HepG2 (cell line): Measurements from ENCODE around the gene LRIG1. TPM values are rescaled to one million over a fixed set of nuclear protein-coding genes. Genes with fewer than 3 reads are reported as not detected.
A peak's percentile ranks its signal among the peaks of the same experiment; 100 is the strongest.

Experiments
- ATAC-seq: fragments of 200-7000 bp; cut with Tn5 transposase; 3 replicates; pipeline ENCODE4 v1.9.1; 2020; ENCODE audit warnings: mild to moderate bottlenecking, moderate library complexity
- BruUV-seq: library from RNA; stranded (reverse); fragments of 400-500 nt; replicated peaks from 2 replicates; lab custom pipeline; 2021; lab: Mats Ljungman, UMichigan
- CTCF ChIA-PET: fragments of 300-600 bp; formaldehyde crosslinking; extraction: SDS; loops from one replicate; lab custom pipeline; 2021; ENCODE audit warnings: low total read pairs, inconsistent platforms, low intra/inter-chr PET ratio; lab: Yijun Ruan, JAX
- POLR2A ChIA-PET: fragments of 350-600 bp; sonication (Branson Sonifier 250); formaldehyde crosslinking; loops from one replicate; lab custom pipeline; 2020; ENCODE audit warnings: antibody characterized with exemption, inconsistent platforms; lab: Yijun Ruan, JAX
- DNase-seq: peaks from one replicate; pipeline ENCODE4 v3.0.0-alpha.2; 2015; ENCODE audit warnings: low spot score
- FAIRE-seq: peaks from 3 replicates; lab custom pipeline; 2011; peaks lifted over from hg19 to GRCh38; lab: Jason Lieb, UNC
- H2AFZ ChIP-seq: one replicate; pipeline ENCODE4 v1.6.1; 2011; ENCODE audit warnings: low read length, inconsistent platforms
- H3K27ac ChIP-seq: fragments of 300-600 bp; 3 replicates; pipeline ENCODE4 v1.8.0; 2011; ENCODE audit warnings: mixed run types, mild to moderate bottlenecking, mixed read lengths, low read length, inconsistent platforms; ENCODE audit not compliant: insufficient read depth; ENCODE audit errors: extremely low read length
- H3K27me3 ChIP-seq, 2 experiments: fragments of 200-600 bp in 1 of 2; 2 replicates in 1 of 2; 3 replicates in 1 of 2; pipeline versions ENCODE4 v1.6.0 to v1.8.0; 2011; ENCODE audit warnings: low read length in 2 of 2, mild to moderate bottlenecking in 2 of 2, moderate library complexity in 2 of 2, inconsistent platforms in 1 of 2; ENCODE audit not compliant: insufficient read depth in 2 of 2, control insufficient read depth in 1 of 2
- H3K36me3 ChIP-seq, 2 experiments: fragments of 200-600 bp in 1 of 2; replicated peaks in 1 of 2; 2 replicates in 1 of 2; 3 replicates in 1 of 2; pipeline versions ENCODE4 v1.5.1 to v1.8.0; 2011; ENCODE audit warnings: low read length in 2 of 2, inconsistent platforms in 1 of 2; ENCODE audit not compliant: insufficient read depth in 2 of 2, control insufficient read depth in 1 of 2
- H3K4me1 ChIP-seq: 2 replicates; pipeline ENCODE4 v1.5.1; 2012; ENCODE audit warnings: low read length, inconsistent platforms; ENCODE audit not compliant: insufficient read depth
- H3K4me2 ChIP-seq: 2 replicates; pipeline ENCODE4 v1.6.0; 2011; ENCODE audit warnings: low read depth, low read length, inconsistent platforms
- H3K4me3 ChIP-seq, 3 experiments: fragments of 200-600 bp in 1 of 3; sonication (generic), shearing (Covaris generic) in 1 of 3; replicated peaks in 1 of 3; 2 replicates each; pipeline ENCODE4 v1.5.1; 2011 to 2016; ENCODE audit warnings: low read length in 3 of 3, inconsistent platforms in 2 of 3, low read depth in 2 of 3, mild to moderate bottlenecking in 2 of 3, control low read depth in 1 of 3, mixed read lengths in 1 of 3; ENCODE audit not compliant: insufficient read depth in 1 of 3
- H3K79me2 ChIP-seq: one replicate; pipeline ENCODE4 v1.6.1; 2011; ENCODE audit warnings: low read length, inconsistent platforms; ENCODE audit not compliant: insufficient read depth
- H3K9ac ChIP-seq: 2 replicates; pipeline ENCODE4 v1.6.0; 2011; ENCODE audit warnings: mild to moderate bottlenecking, low read depth, low read length, inconsistent platforms; ENCODE audit not compliant: insufficient read depth
- H3K9me3 ChIP-seq: 2 replicates; pipeline ENCODE4 v1.5.1; 2012; ENCODE audit warnings: mild to moderate bottlenecking, low read length
- H4K20me1 ChIP-seq: 2 replicates; pipeline ENCODE4 v1.6.0; 2011; ENCODE audit warnings: inconsistent platforms, mild to moderate bottlenecking, low read length, moderate library complexity; ENCODE audit not compliant: insufficient read depth
- DNMT1 ChIP-seq: sonication (generic); formaldehyde crosslinking; IDR thresholded peaks from 2 replicates; pipeline ENCODE4 v1.5.1; 2020; ENCODE audit warnings: mild to moderate bottlenecking, missing genetic modification reagents
- ELF4 ChIP-seq: sonication (generic); formaldehyde crosslinking; IDR thresholded peaks from 2 replicates; pipeline ENCODE4 v1.5.0; 2020; ENCODE audit warnings: missing genetic modification reagents, mild to moderate bottlenecking, moderate library complexity, borderline replicate concordance
- HMGXB3 ChIP-seq: sonication (generic); formaldehyde crosslinking; IDR thresholded peaks from 2 replicates; pipeline ENCODE4 v1.4.0; 2020; ENCODE audit warnings: missing genetic modification reagents, borderline replicate concordance
- JUNB ChIP-seq: sonication (generic); formaldehyde crosslinking; IDR thresholded peaks from 2 replicates; pipeline ENCODE4 v1.8.0; 2022; ENCODE audit warnings: missing genetic modification reagents, mild to moderate bottlenecking, borderline replicate concordance
- MAFF ChIP-seq: IDR thresholded peaks from 2 replicates; pipeline ENCODE4 v1.6.1; 2011; ENCODE audit warnings: low read depth, low read length, improper control_type of control experiment
- MAFK ChIP-seq, 2 experiments: IDR thresholded peaks in 1 of 2; conservative IDR thresholded peaks in 1 of 2; 2 replicates each; pipeline ENCODE4 v1.6.1; 2011; ENCODE audit warnings: improper control_type of control experiment in 2 of 2, low read length in 2 of 2
- MTA3 ChIP-seq: sonication (generic); formaldehyde crosslinking; IDR thresholded peaks from 2 replicates; pipeline ENCODE4 v1.4.0; 2020; ENCODE audit warnings: missing genetic modification reagents
- PLRG1 ChIP-seq: fragments of 450-650 bp; conservative IDR thresholded peaks from 2 replicates; pipeline ENCODE4 v1.6.1; 2016
- RXRB ChIP-seq: IDR thresholded peaks from 2 replicates; pipeline ENCODE4 v1.6.1; 2016; ENCODE audit warnings: borderline replicate concordance, missing genetic modification reagents, missing compliant biosample characterization
- ZNF138 ChIP-seq: sonication (generic); formaldehyde crosslinking; IDR thresholded peaks from 2 replicates; pipeline ENCODE4 v1.5.0; 2020; ENCODE audit warnings: mild to moderate bottlenecking, low read depth, missing genetic modification reagents
- ZNF33A ChIP-seq: sonication (generic); formaldehyde crosslinking; IDR thresholded peaks from 2 replicates; pipeline ENCODE4 v1.5.1; 2020; ENCODE audit warnings: missing genetic modification reagents, mild to moderate bottlenecking, moderate library complexity, borderline replicate concordance
- ZNF776 ChIP-seq: sonication (generic); formaldehyde crosslinking; IDR thresholded peaks from 2 replicates; pipeline ENCODE4 v1.4.0; 2020; ENCODE audit warnings: mild to moderate bottlenecking, missing genetic modification reagents
- ZNF850 ChIP-seq: sonication (generic); formaldehyde crosslinking; conservative IDR thresholded peaks from 2 replicates; pipeline ENCODE4 v1.9.0; 2021; ENCODE audit warnings: mild to moderate bottlenecking, missing genetic modification reagents
- ZSCAN31 ChIP-seq: sonication (generic); formaldehyde crosslinking; IDR thresholded peaks from 2 replicates; pipeline ENCODE4 v1.5.0; 2020; ENCODE audit warnings: low read depth, mild to moderate bottlenecking, missing genetic modification reagents
- WGBS: methylation state at CpG from one replicate; pipeline ENCODE4 v1.1.6; 2017; ENCODE audit warnings: low lambda C conversion rate; 5-methylcytosine and 5-hydroxymethylcytosine counted together
- in situ Hi-C: cut with HindIII; loops from 2 replicates; pipeline ENCODE4 v1.10.0; 2017; ENCODE audit warnings: low pct_unique_long_range_greater_than_20kb; ENCODE audit not compliant: extremely low pct_ligation_motif_present
- intact Hi-C: fragments of 100-400 bp; cut with micrococcal nuclease; formaldehyde crosslinking; loops from one replicate; pipeline ENCODE4 v1.10.0; 2022; ENCODE audit not compliant: unreplicated experiment
- polyA plus RNA-seq, 8 experiments: library from polyadenylated mRNA; depleted of rRNA in 3 of 8; stranded (reverse) in 7 of 8; unstranded in 1 of 8; fragments of >200 nt; fragmentation: Illumina TruSeq in 4 of 8; extraction: Trizol in 4 of 8; gene quantifications; 2 replicates each; pipeline versions ENCODE4 v1.2.1 to v1.2.3, GENCODE V29; 2011 to 2016; ENCODE audit warnings: low read depth in 4 of 8, missing spikeins in 1 of 8, mixed read lengths in 1 of 8; ENCODE audit not compliant: insufficient read depth in 1 of 8
- total RNA-seq, 5 experiments: library from RNA; depleted of rRNA; stranded (reverse); fragments of >200 nt; fragmentation: Illumina TruSeq; extraction: Trizol; gene quantifications; 2 replicates each; pipeline ENCODE4 v1.2.3, GENCODE V29; 2016; ENCODE audit warnings: low read depth in 1 of 5
- TF ChIP-seq, protein P1 (sequence below): sonication (generic); formaldehyde crosslinking; IDR thresholded peaks from 2 replicates; pipeline ENCODE4 v1.4.0; 2020; ENCODE audit warnings: missing genetic modification reagents, mild to moderate bottlenecking, borderline replicate concordance

LRIG1 gene
- total and polyA plus RNA-seq, 2 of the 13 experiments (the other 11 are each of a cell fraction or from before 2014, with no cell fraction given), result 17.8 to 24.8 TPM

- Histone ChIP-seq H3K27me3 (peaks cover 0 to 14% of the 10 kb centered on the region in 2 experiments; a peak in 3 of 5 replicates), H3K27ac (no peak overlapping the region), H3K4me3 (no peak overlapping the region), H4K20me1 (no peaks in the 10 kb centered on the region), H3K79me2 (peaks cover 21% of the 10 kb centered on the region), H2AFZ (no peak overlapping the region), H3K4me1 (peaks cover 51% of the 10 kb centered on the region), H3K9ac (no peak overlapping the region), H3K4me2 (no peak overlapping the region), H3K36me3 (no peaks in the 10 kb centered on the region), H3K9me3 (no peaks in the 10 kb centered on the region)
- 61% methylated on average over 2 of the region's 2 CpGs for WGBS
- in situ Hi-C loops, result no loop called here
- ChIA-PET POLR2A (interaction anchor here (0.7 kb wide), 1 partner anchor 23 kb away, joined by 3 read pairs; no protein-coding TSS in a partner anchor), CTCF (no interaction called here)
- no TSS peak for BruUV-seq
- DNase-seq (no peak), FAIRE-seq (no peak), ATAC-seq (no peak)
- no peak for TF ChIP-seq DNMT1 (CRISPR knock-in tag)
- no peak for TF ChIP-seq ZNF138 (CRISPR knock-in tag)
- TF ChIP-seq RXRB (CRISPR knock-in tag), result no peak
- TF ChIP-seq MTA3, result no peak
- TF ChIP-seq MAFK (conservative IDR thresholded peaks at IDR 0.05 in 1 of 2, IDR thresholded peaks at IDR 0.05 in 1 of 2; ENCODE audit: low read length in 2 of 2), result peak; percentile 36 to 49; a peak in 2 of 4 replicates
- no peak for TF ChIP-seq ZNF776 (CRISPR knock-in tag)
- TF ChIP-seq ELF4 (CRISPR knock-in tag), result no peak
- no peak for TF ChIP-seq ZNF850 (CRISPR knock-in tag)
- no peak for TF ChIP-seq JUNB (CRISPR knock-in tag)
- TF ChIP-seq MAFF, result peak; percentile 41; the same call in 1 of the 2 replicates
- TF ChIP-seq HMGXB3 (CRISPR knock-in tag), result no peak
- no peak for TF ChIP-seq PLRG1
- TF ChIP-seq ZNF33A (CRISPR knock-in tag), result no peak
- TF ChIP-seq, protein P1, sequence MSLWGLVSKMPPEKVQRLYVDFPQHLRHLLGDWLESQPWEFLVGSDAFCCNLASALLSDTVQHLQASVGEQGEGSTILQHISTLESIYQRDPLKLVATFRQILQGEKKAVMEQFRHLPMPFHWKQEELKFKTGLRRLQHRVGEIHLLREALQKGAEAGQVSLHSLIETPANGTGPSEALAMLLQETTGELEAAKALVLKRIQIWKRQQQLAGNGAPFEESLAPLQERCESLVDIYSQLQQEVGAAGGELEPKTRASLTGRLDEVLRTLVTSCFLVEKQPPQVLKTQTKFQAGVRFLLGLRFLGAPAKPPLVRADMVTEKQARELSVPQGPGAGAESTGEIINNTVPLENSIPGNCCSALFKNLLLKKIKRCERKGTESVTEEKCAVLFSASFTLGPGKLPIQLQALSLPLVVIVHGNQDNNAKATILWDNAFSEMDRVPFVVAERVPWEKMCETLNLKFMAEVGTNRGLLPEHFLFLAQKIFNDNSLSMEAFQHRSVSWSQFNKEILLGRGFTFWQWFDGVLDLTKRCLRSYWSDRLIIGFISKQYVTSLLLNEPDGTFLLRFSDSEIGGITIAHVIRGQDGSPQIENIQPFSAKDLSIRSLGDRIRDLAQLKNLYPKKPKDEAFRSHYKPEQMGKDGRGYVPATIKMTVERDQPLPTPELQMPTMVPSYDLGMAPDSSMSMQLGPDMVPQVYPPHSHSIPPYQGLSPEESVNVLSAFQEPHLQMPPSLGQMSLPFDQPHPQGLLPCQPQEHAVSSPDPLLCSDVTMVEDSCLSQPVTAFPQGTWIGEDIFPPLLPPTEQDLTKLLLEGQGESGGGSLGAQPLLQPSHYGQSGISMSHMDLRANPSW (CRISPR knock-in tag), result no peak
- no peak for TF ChIP-seq ZSCAN31 (CRISPR knock-in tag)
- intact Hi-C loops, result loop anchor here (5.0 to 10.0 kb wide), 3 partner anchors 61 to 319 kb away; no protein-coding TSS in a partner anchor
Measured at GRCh38 chr3:66502981-66503380, 2.2 kb upstream of the LRIG1 start.
